GM10248 (cell line): ENCODE data around the gene KIAA1217.
"Not testable (repeated sequence)": the region's sequence is repeated elsewhere in the genome, so short reads cannot be mapped to it uniquely, and the experiment has no call there.

Experiments used
- CTCF ChIA-PET: fragments of 300-600 bp; sonication (Branson Sonifier 250); formaldehyde crosslinking; extraction: SDS; loops from one replicate; lab custom pipeline; 2021; ENCODE audit warnings: antibody characterized with exemption; lab: Yijun Ruan, JAX
- POLR2A ChIA-PET: fragments of 350-650 bp; sonication (Branson Sonifier 250); formaldehyde crosslinking; extraction: SDS; loops from one replicate; lab custom pipeline; 2020; ENCODE audit warnings: antibody characterized with exemption; lab: Yijun Ruan, JAX
- DNase-seq: peaks from one replicate; pipeline ENCODE4 v3.0.0; 2012; ENCODE audit errors: extremely low spot score
- TF ChIP-seq, protein P1 (sequence below): IDR thresholded peaks from 2 replicates; pipeline ENCODE4 v1.5.1; 2012; ENCODE audit warnings: mild to moderate bottlenecking, low read depth; ENCODE audit errors: extremely low read depth, missing control alignments, control extremely low read depth

Gene KIAA1217

DNA sequence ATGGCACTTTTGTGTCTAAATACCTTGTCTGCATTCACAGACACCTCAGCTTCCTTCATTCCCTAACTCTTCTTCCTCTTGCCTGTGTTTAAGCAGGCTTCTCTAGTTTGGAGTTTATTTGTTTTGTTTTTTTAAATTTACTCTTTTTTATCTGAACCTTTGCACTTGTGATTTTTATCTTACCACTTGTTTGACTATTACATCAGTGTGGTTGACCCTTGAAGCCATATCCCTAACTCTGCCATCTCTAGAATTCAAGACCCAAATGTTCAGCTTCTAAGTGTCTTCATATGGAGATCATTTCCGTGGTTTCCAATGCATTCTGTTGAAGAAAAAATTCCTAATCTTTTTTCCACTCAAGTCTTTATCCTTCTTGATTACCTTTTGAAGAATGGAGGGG is 233.3 kb downstream of the KIAA1217 start:
- TF ChIP-seq, protein P1, sequence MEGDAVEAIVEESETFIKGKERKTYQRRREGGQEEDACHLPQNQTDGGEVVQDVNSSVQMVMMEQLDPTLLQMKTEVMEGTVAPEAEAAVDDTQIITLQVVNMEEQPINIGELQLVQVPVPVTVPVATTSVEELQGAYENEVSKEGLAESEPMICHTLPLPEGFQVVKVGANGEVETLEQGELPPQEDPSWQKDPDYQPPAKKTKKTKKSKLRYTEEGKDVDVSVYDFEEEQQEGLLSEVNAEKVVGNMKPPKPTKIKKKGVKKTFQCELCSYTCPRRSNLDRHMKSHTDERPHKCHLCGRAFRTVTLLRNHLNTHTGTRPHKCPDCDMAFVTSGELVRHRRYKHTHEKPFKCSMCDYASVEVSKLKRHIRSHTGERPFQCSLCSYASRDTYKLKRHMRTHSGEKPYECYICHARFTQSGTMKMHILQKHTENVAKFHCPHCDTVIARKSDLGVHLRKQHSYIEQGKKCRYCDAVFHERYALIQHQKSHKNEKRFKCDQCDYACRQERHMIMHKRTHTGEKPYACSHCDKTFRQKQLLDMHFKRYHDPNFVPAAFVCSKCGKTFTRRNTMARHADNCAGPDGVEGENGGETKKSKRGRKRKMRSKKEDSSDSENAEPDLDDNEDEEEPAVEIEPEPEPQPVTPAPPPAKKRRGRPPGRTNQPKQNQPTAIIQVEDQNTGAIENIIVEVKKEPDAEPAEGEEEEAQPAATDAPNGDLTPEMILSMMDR = no peak
- ChIA-PET CTCF (interaction anchor here (2.4 to 3.7 kb wide), 2 partner anchors 10 to 12 kb away, joined by 6 to 12 read pairs; no protein-coding TSS in a partner anchor), POLR2A (no interaction called here)
- DNase-seq = no peak

- CTCF ChIA-PET = interaction anchor here (2.4 kb wide), 1 partner anchor 10 kb away, joined by 6 read pairs; no protein-coding TSS in a partner anchor
- DNase-seq, POLR2A ChIA-PET: not testable (repeated sequence)
These were observed 233.8 kb downstream of the KIAA1217 start for GRCh38 chr10:24442641-24443174.

- CTCF ChIA-PET = interaction anchor here (1.2 to 2.4 kb wide), 2 partner anchors 12 to 17 kb away, joined by 3 to 6 read pairs; no protein-coding TSS in a partner anchor
- no peak for DNase-seq
- POLR2A ChIA-PET = no interaction called here
- TF ChIP-seq, protein P1 = no peak
These were observed 235.4 kb downstream of the KIAA1217 start for GRCh38 chr10:24444337-24444736.

- POLR2A ChIA-PET, DNase-seq, CTCF ChIA-PET: not testable (repeated sequence)
These were observed 237.0 kb downstream of the KIAA1217 start for GRCh38 chr10:24445958-24446357.

- ChIA-PET CTCF (no interaction called here), POLR2A (no interaction called here)
- TF ChIP-seq, protein P1 = no peak
- no peak for DNase-seq
These were observed 237.8 kb downstream of the KIAA1217 start for GRCh38 chr10:24446739-24447138.

- DNase-seq = no peak
- ChIA-PET POLR2A (no interaction called here), CTCF (interaction anchor here (2.1 kb wide), 1 partner anchor 9 kb away, joined by 4 read pairs; no protein-coding TSS in a partner anchor)
- TF ChIP-seq, protein P1 = no peak
These were observed 239.5 kb downstream of the KIAA1217 start for GRCh38 chr10:24448351-24448999.

GRCh38 chr10:24449321-24449740 is 240.4 kb downstream of the KIAA1217 start:
- POLR2A ChIA-PET = no interaction called here
- TF ChIP-seq, protein P1 = no peak
- CTCF ChIA-PET = interaction anchor here (2.1 kb wide), 1 partner anchor 8 kb away, joined by 4 read pairs; no protein-coding TSS in a partner anchor
- peak; percentile 37 for DNase-seq
